ENCODE measurements around the gene ACER1. TPM values are rescaled to one million over a fixed set of nuclear protein-coding genes. Genes with fewer than 3 reads are reported as not detected.
A peak's percentile ranks its signal among the peaks of the same experiment; 100 is the strongest.

Gene ACER1
- total and polyA plus RNA-seq, 2 of the 13 experiments (the other 11 are each of a cell fraction or from before 2014, with no cell fraction given) = not detected

- TF ChIP-seq TBX3 (IDR thresholded peaks at IDR 0.05; ENCODE audit: borderline replicate concordance) = no peak
- no peak; the same call in 1 of the 2 replicates for TF ChIP-seq TARDBP (CRISPR knock-in tag; IDR thresholded peaks at IDR 0.05)
- no peak for TF ChIP-seq NFE2 (CRISPR knock-in tag; IDR thresholded peaks at IDR 0.05)
- no peak for TF ChIP-seq ZNF260 (CRISPR knock-in tag; IDR thresholded peaks at IDR 0.05; ENCODE audit: borderline replicate concordance, low read depth)
- TF ChIP-seq PRMT3 (CRISPR knock-in tag; IDR thresholded peaks at IDR 0.05; ENCODE audit: borderline replicate concordance, low read depth) = no peak
- peak; percentile 95 for TF ChIP-seq CEBPZ (IDR thresholded peaks at IDR 0.05; ENCODE audit: low read length)
- no peak for TF ChIP-seq JDP2 (CRISPR knock-in tag; IDR thresholded peaks at IDR 0.05; ENCODE audit: borderline replicate concordance)
- 0 out of 2 replicates have a peak, but pooled peaks have one; percentile 14 for TF ChIP-seq ZNF547 (CRISPR knock-in tag; IDR thresholded peaks at IDR 0.05)
- TF ChIP-seq ZNF138 (CRISPR knock-in tag; IDR thresholded peaks at IDR 0.05; ENCODE audit: low read depth) = no peak
- TF ChIP-seq PLSCR1 (CRISPR knock-in tag; IDR thresholded peaks at IDR 0.05; ENCODE audit: borderline replicate concordance) = no peak
- peak; percentile 59 for TF ChIP-seq XRCC5 (optimal IDR thresholded peaks at IDR 0.05; ENCODE audit: low read length)
- 0 out of 2 replicates have a peak, but pooled peaks have one; percentile 30 for TF ChIP-seq E2F1 (CRISPR knock-in tag; IDR thresholded peaks at IDR 0.05)
- 0 out of 2 replicates have a peak, but pooled peaks have one; percentile 73 for TF ChIP-seq SNAPC2 (CRISPR knock-in tag; IDR thresholded peaks at IDR 0.05)
- TF ChIP-seq HOXA7 (CRISPR knock-in tag; IDR thresholded peaks at IDR 0.05) = no peak
- TF ChIP-seq ZNF563 (CRISPR knock-in tag; IDR thresholded peaks at IDR 0.05) = 0 out of 2 replicates have a peak, but pooled peaks have one; percentile 13
- TF ChIP-seq ZNF205 (CRISPR knock-in tag; IDR thresholded peaks at IDR 0.05) = 0 out of 2 replicates have a peak, but pooled peaks have one; percentile 25
- TF ChIP-seq TRIM22 (IDR thresholded peaks at IDR 0.05) = no peak
- TF ChIP-seq CERS6 (CRISPR knock-in tag; IDR thresholded peaks at IDR 0.05) = no peak
- no peak for TF ChIP-seq FOXK2 (IDR thresholded peaks at IDR 0.05)
- TF ChIP-seq ZNF317 (CRISPR knock-in tag; IDR thresholded peaks at IDR 0.05) = no peak
- TF ChIP-seq ZSCAN29 (CRISPR knock-in tag; conservative IDR thresholded peaks at IDR 0.05) = 0 out of 2 replicates have a peak, but pooled peaks have one; percentile 28
Measured at GRCh38 chr19:6372594-6373095, 39.2 kb upstream of the ACER1 start, which contains the start of gene ALKBH7 (continued).
